M059J (cell line): ENCODE measurements around the gene BPIFB3. TPM values are rescaled to one million over a fixed set of nuclear protein-coding genes. Genes with fewer than 3 reads are reported as not detected.

Experiments used
- DNase-seq: peaks from one replicate; pipeline ENCODE4 v3.0.0-alpha.2; 2012; ENCODE audit warnings: low read depth
- total RNA-seq: library from RNA; depleted of rRNA; stranded (reverse); fragments of >200 nt; shearing (Covaris generic); gene quantifications from 2 replicates; pipeline ENCODE4 v1.2.3, GENCODE V29; 2014; rRNA removed

Gene BPIFB3, protein sequence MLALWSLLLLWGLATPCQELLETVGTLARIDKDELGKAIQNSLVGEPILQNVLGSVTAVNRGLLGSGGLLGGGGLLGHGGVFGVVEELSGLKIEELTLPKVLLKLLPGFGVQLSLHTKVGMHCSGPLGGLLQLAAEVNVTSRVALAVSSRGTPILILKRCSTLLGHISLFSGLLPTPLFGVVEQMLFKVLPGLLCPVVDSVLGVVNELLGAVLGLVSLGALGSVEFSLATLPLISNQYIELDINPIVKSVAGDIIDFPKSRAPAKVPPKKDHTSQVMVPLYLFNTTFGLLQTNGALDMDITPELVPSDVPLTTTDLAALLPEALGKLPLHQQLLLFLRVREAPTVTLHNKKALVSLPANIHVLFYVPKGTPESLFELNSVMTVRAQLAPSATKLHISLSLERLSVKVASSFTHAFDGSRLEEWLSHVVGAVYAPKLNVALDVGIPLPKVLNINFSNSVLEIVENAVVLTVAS
- not detected in 2 replicates for total RNA-seq

- DNase-seq: no peak
Measured at GRCh38 chr20:33053291-33054106, at the start of gene BPIFB3. BPIFB3 (plus strand) TSS chr20:33053903; CDS start chr20:33055436, 1,533 bp downstream.

GRCh38 chr20:33004141-33004751 lies 49.5 kb upstream of the BPIFB3 start, which contains the start of gene SUN5:
SUN5 (minus strand) TSS chr20:33004433; CDS start chr20:33004340, 93 bp downstream.
- DNase-seq: no peak

DNA sequence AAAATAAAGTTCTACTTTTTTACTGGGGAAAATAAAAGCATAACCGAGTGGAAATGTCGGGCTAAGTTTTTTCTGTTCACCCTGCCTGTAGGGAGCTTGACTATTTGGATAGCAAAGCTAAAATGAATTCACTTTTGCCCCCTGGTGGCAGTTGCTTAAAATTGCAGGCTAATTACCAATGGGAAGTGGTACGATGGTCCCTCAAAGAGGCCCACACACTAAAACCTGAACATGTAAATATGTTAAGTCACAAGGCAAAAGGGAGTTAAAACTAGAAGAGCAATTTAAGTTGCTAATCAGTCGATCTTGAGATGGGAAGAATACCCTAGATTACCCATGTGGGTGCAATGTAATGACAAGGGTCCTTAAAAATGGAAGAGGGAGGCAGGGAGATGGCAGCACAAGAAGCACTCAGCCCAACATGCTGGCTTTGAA lies 48.6 kb upstream of the BPIFB3 start:
- DNase-seq: no peak

GRCh38 chr20:33005908-33006775 lies 47.6 kb upstream of the BPIFB3 start:
- DNase-seq: no peak

DNA sequence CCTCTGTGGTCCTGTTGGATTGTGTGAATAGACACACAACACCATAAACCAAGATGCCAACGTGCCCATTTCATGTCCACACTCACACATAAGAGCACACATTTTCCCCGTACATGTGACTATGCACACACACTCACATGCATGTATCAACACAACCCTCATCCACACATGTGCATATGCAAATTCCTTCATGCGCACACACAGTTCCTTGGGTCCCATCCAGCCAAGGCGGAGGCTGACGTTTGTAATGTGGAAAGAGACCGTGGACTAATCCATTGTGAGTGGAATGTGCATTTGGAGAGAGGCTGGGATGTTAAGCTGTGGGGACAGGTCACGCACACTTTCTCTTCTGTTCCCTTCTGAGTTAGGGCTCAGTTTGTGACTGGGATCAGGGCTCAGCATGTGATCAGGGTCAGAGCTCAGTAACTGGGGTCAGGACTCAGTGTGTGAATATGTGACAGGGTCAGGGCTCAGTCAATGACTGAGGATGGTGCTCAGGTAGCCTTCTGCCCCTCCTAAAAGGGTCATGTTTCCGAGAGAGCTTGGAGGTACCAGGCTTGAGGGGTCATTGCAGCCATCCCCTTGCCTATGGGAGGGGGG lies 46.8 kb upstream of the BPIFB3 start:
- no peak for DNase-seq

DNA sequence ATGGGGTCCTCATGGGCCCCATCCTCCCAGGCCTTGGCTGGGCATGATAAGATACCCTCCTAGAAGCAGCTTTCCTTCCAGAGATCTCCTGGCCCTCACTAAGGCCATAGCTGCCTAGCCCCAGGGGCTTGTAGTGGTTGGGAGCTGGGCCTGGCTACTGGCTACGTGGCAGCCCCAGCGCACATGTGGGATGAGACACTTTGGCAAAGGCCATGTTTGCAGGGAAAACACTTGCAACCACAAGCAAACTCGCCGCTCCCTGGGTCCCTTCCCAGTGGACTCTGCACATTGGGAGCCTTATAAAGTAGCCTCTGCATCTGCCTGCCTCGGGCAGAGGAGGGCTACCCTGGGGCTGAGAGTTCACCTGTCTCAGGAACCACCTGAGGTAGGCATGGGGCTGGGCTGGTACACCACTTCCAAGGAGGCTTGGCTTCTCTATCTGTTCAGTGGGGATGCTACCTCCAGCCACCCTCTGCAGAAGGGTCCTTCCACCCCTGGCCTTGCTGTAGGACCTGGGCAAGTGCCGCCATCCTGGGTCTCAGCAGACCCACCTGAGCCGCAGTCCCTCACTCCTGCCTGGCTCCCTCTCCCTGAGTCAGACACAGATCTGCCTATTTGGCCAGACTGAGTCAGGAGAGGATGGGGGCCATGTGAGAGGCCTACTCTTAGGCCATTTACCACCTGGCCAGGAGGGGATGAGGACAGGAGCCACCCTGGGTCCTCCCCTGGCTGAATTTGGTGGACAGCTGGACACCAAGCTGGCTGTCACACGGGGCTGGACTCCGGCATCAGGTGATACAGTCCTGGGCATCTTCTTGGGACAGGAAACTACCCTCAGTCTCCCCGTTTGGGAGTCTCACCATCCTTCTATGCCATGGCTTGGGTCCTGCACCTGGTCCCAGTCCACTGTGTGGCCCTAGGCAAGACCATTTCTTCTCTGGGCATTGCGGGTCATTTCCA lies 46.0 kb upstream of the BPIFB3 start, which contains the start of gene BPIFB2:
BPIFB2 (plus strand) TSS at position 329 of the 960 bp plus-strand sequence. CDS start 871 bp downstream, outside the sequence.
- peak; percentile 12 for DNase-seq

GRCh38 chr20:33008336-33009213 lies 45.1 kb upstream of the BPIFB3 start:
- DNase-seq: no peak

DNA sequence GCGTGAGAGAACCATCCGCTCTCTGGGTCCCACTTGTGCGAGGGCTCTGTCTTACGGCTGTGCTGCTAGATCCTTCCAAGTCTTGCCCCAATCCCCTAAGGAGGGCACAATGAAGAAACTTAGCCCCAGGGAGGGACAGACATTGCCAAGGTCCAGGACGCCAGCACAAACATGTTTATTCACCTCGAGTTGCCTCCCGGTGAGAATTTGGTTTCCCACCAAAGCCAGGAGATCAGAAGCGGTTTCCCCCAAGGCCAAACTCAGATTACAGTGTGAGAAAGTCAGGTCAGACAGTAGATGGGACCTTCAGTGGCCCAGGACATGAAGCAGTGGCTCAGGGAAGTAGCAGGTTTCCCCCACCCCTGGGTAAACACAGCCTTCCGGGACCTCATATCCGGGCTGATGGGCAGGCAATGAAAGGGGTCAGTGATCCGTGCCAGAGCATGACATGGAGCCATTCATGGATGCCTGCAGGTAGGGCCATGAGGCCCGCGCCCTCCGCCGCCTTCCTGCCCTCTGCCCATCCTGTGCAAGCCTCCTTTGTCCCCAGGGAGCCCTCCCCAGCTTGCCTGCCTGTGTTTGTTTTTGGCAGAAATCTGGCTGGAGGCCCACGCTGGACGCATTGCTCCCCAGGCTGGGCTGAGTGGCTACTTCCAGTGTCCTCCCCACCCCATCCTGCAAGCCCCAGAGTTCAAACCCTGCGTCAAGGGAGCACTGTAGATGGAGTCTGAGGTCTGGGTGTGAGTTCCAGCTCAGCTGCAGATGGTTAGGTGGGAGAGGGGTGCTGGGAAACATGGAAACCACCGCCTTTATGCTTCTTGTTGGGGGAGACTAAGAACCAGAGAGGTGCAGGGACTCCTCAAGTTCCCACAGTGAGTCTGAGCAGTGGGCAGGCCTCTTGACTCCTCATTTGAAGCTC lies 44.2 kb upstream of the BPIFB3 start:
- no peak for DNase-seq

GRCh38 chr20:33010133-33010504 lies 43.6 kb upstream of the BPIFB3 start:
- DNase-seq: no peak

DNA sequence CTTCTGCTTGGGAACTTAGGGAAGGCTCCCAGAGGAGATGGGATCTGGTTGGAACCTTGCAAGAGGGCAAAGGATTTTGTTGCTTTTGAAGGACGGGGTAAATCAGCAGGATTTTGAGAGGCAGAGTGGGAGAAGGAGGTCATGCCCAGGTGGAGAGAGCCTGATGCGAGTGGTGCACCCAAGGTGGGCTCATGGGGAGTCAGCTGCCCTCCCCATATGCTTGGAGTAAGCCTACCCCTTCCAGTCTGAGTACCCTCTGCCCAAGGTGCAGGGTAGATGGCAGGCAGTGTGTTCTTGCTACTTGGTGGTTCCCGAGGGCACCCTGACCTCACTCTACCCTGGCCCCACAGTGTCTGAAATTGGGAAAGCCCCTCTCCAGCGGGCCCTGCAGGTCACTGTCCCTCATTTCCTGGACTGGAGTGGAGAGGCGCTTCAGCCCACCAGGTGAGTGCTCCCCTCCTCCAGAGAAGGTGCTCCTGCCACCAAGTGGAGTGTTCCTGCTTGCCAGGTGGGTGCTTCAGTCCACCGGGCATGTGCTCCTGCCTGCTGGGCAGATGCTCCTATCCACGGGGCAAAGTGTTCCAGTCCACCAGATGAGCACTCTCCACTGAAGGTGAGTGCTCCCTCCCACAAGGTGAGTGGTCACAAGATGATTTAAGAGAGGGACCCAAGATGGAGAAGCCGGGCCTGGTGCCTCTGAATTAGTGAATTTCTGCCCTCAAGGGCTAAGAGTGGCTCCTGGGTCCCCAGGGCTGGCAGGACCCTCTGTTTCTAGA lies 42.8 kb upstream of the BPIFB3 start:
- DNase-seq: no peak

DNA sequence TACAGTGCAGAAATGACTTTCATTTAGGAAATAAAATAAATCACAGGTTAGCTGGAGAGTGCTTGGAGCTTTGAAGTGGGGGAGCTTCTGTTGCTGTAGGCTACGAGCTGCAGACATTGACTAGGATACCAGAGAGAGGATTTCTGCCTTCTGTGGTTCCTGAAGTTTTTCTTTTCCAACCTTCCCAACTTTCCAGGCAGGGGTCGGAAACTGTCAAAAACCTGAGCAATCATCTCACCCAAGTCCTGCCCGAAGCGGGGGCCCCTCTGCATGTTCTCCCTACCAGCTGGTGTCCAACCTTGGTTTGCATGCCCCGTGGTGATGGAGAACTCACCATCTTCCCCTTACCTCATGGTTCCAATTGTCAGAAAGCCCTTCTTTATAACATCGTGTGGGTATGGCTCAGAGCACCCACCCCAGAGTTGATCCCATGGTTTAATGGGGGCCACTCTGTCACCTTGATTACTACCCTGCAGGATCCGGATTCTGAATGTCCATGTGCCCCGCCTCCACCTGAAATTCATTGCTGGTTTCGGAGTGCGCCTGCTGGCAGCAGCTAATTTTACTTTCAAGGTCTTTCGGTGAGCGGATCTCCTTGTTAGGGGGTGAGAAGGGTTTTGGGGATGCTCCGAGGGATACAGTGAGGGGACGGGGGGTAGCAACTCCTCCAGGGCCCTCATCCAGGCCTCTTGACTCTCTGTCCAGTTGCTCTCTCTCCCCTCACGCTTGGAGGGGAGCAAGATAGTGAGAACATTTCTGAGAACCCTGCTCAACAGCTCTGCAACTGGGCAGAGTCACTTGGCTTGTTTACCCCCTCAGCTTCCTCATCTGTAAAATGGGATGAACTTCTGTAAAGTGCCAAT lies 41.1 kb upstream of the BPIFB3 start:
- no peak for DNase-seq

- no peak for DNase-seq
Measured at GRCh38 chr20:33013701-33014326, 39.9 kb upstream of the BPIFB3 start.

GRCh38 chr20:33014336-33015113 lies 39.2 kb upstream of the BPIFB3 start:
- no peak for DNase-seq

DNA sequence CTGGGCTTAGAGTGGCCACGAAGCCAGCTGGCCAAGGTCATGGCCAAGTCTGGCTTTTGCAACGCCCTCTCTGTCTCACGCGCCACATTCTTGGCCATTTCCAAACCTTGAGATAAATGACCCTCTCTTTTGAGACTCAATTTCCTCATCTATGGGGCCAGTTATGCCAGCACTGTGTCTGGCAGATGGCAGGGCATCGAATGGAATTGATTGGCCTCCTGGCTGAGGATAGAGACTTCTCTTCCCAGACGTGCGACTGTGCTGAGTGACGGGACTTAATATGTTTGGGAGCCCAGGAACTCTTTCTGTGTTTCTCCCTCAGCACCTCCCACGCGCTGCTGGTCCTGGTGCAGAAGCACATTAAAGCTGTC lies 38.6 kb upstream of the BPIFB3 start:
- DNase-seq: no peak
